Immature natural killer cell (primary cell): ENCODE data around the gene PI16. TPM values are rescaled to one million over a fixed set of nuclear protein-coding genes. Genes with fewer than 3 reads are reported as not detected.

Experiments
- DNase-seq, 3 donors: peaks; one replicate each; pipeline ENCODE4 v3.0.0; 2022; ENCODE audit warnings: mixed read lengths in 1 of 3
- H3K27ac Mint-ChIP-seq, 6 donors: one replicate each; pipeline ENCODE4 v1.8.0; 2020; ENCODE audit warnings: mixed read lengths in 6 of 6, mild to moderate bottlenecking in 5 of 6, inconsistent platforms in 4 of 6, moderate library complexity in 3 of 6
- H3K27me3 Mint-ChIP-seq, 3 donors: one replicate each; pipeline ENCODE4 v1.8.0; 2020 to 2021; ENCODE audit warnings: low read depth in 3 of 3, mild to moderate bottlenecking in 3 of 3, mixed read lengths in 3 of 3, moderate library complexity in 3 of 3, inconsistent platforms in 1 of 3
- H3K36me3 Mint-ChIP-seq, 3 donors: one replicate each; pipeline ENCODE4 v1.8.0; 2020; ENCODE audit warnings: mixed read lengths in 3 of 3, inconsistent platforms in 2 of 3, mild to moderate bottlenecking in 2 of 3
- H3K4me1 Mint-ChIP-seq, 2 donors: one replicate each; pipeline ENCODE4 v1.8.0; 2020; ENCODE audit warnings: inconsistent platforms in 2 of 2, mild to moderate bottlenecking in 2 of 2, mixed read lengths in 2 of 2, moderate library complexity in 1 of 2
- H3K4me3 Mint-ChIP-seq, 5 donors: one replicate each; pipeline ENCODE4 v1.8.0; 2020; ENCODE audit warnings: mild to moderate bottlenecking in 5 of 5, mixed read lengths in 5 of 5, inconsistent platforms in 3 of 5, moderate library complexity in 3 of 5
- H3K9me3 Mint-ChIP-seq, 6 donors: one replicate each; pipeline ENCODE4 v1.8.0; 2020; ENCODE audit warnings: mild to moderate bottlenecking in 6 of 6, mixed read lengths in 6 of 6, inconsistent platforms in 4 of 6, moderate library complexity in 3 of 6
- polyA plus RNA-seq, 3 donors: library from polyadenylated mRNA; unstranded; fragments of 300-500 nt; fragmentation: Illumina TruSeq; gene quantifications; one replicate each; pipeline ENCODE4 v1.2.3, GENCODE V29; 2021

PI16 gene
- polyA plus RNA-seq, 3 donors from 2014 or later, result 3.6 to 6.9 (median 3.6) TPM

DNA sequence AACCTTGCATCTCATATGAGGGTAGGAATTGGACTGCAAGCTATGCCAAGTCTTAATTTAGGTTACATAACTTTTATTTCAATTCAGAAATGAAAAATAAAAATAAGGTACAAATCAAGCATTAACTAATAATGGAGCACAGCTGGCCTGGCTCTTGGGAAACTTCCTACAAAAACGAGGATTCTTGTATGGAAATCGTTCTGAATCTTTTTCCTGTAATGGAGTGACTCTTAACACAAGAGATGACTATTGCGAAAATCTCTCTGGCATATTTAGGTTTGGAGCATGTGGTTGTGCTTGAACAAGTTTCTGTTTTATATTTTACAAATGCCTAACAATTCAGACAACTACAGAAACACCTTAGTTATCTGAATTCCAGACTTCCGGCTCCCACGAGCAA, 34.0 kb upstream of the PI16 start:
- H3K27me3 Mint-ChIP-seq, result peaks cover 0 to 6% (median 0%) of the 10 kb centered on the region in 3 donors
- H3K4me1 Mint-ChIP-seq, result no peaks in the 10 kb centered on the region
- H3K9me3 Mint-ChIP-seq, result no peaks in the 10 kb centered on the region
- H3K4me3 Mint-ChIP-seq, result no peak overlapping the region
- peaks cover 16 to 52% (median 19%) of the 10 kb centered on the region in 3 donors for H3K36me3 Mint-ChIP-seq
- no peak for DNase-seq
- no peak overlapping the region for H3K27ac Mint-ChIP-seq

DNA sequence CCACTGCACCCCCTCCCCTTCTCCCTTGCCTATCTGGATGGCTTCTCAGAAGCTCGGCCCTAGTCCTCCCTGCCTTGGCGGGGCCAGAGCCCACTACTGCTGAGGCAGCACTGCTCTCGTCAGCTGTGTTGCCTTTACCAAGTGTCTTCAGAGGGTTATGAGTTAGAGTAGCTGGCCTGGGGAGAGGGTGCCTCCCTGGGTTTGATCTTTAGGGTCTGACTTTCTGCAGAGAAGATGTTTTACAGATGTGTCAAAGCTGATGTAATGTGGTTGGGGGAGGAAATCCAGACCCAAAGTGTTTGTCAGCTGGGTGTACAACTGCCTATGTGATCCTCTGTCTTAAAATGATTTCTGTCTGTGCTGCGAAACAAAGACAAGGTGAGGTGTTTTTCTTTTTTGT, 30.4 kb upstream of the PI16 start:
- no peaks in the 10 kb centered on the region for H3K4me1 Mint-ChIP-seq
- no peak overlapping the region for H3K4me3 Mint-ChIP-seq

DNA sequence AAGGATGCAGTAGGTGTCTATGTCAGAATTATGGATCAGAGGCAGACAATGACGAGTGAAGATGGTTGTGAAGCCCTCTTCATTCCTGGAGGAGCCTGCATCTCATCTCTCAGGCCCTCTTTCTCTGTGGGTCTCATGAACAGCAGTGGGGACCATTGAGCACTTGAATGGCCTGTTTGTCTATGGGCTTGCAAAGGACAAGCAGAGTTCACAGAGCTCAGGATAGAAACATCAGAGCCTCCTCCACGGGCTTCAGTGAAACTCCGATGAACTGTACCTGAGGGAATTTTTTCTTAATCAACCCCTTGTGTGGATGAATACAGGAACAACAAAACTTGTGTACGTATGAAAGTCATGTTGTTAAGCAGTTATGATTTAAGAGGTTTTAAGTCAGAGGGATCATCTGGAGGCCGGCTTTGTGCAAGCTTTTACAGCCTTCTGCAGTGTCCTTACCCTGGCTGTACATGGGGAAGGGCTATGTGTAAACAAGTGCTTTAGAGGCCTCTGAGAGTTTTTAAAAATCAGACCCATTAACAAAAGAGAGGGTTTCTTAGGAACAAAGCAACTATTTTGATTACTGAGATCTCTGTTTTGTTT, 29.7 kb upstream of the PI16 start:
- no peak overlapping the region for H3K27ac Mint-ChIP-seq
- no peaks in the 10 kb centered on the region for H3K9me3 Mint-ChIP-seq
- peaks cover 4 to 35% (median 9%) of the 10 kb centered on the region in 3 donors for H3K36me3 Mint-ChIP-seq
- no peaks in the 10 kb centered on the region for H3K4me1 Mint-ChIP-seq
- DNase-seq, result no peak
- H3K4me3 Mint-ChIP-seq, result no peak overlapping the region
- H3K27me3 Mint-ChIP-seq, result peaks cover 0 to 5% (median 0%) of the 10 kb centered on the region in 3 donors

More for the DNA sequence above, 30.4 kb upstream of the PI16 start:
- no peak overlapping the region for H3K27ac Mint-ChIP-seq
- peaks cover 11 to 42% (median 13%) of the 10 kb centered on the region in 3 donors for H3K36me3 Mint-ChIP-seq
- no peak for DNase-seq
- H3K9me3 Mint-ChIP-seq, result no peaks in the 10 kb centered on the region
- H3K27me3 Mint-ChIP-seq, result peaks cover 0 to 6% (median 0%) of the 10 kb centered on the region in 3 donors

DNA sequence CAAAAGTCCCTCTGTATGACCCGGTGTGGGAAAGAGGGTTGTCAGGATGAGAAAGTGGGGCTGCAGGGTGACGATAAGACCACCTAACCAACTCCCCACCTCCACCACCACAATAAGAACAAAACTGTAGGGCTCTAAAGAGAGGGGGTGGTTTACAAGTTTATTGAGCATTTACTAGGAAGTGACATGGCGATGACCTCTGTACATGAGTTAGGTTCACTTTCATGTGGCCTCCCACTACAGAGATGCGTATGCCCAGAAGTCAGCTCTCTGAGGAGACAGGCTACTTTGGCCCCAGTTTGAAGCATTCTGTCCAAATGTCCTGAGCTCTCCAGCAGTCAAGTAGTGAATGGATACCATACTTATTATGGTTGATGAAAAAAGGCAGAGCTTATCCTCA, 28.7 kb upstream of the PI16 start:
- no peak overlapping the region for H3K4me3 Mint-ChIP-seq
- H3K4me1 Mint-ChIP-seq, result no peaks in the 10 kb centered on the region
- H3K27ac Mint-ChIP-seq, result no peak overlapping the region
- no peaks in the 10 kb centered on the region for H3K9me3 Mint-ChIP-seq
- H3K36me3 Mint-ChIP-seq, result peaks cover 3 to 37% (median 8%) of the 10 kb centered on the region in 3 donors
- peaks cover 0 to 3% (median 0%) of the 10 kb centered on the region in 3 donors for H3K27me3 Mint-ChIP-seq
- no peak for DNase-seq

DNA sequence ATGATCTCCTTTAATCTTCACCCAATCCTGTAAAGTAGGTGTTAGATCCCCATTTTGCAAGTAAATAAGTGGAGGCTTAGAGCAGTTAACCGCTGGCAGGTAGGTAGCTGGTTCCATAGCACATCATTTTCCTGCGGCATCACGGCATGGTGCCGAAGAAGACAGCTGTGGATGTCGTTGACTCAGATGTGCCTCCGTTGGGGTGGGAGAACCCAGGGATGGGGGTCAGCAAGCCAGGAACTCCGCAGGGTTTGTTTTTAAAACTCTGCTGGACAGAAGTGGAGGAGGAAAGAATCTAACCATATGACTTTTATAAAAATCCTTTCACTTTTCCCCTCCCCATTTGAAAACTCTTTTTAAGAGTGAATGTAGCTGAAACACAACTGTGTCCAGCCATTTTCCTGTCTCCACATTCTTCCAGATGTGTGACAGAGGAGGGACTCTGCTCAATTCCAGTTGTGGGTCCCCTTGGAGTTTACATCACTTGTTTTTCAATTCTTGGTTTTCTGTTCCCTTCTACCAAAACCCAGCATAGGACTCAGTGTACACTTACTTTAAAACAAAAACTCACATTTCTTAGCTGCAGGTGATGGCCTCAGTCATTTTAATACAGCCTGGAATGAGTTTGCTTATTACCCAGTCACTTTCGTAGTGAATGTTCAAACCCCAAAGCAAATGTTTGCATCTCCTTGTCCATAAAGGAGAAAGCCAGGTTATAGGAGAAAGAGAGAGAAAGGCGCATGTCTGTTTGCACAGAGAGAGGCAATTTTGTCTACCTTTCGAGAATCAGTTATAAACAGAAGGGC, 27.6 kb upstream of the PI16 start:
- no peaks in the 10 kb centered on the region for H3K9me3 Mint-ChIP-seq
- H3K27ac Mint-ChIP-seq, result no peak overlapping the region
- peaks cover 5 to 30% (median 8%) of the 10 kb centered on the region in 3 donors for H3K36me3 Mint-ChIP-seq
- H3K27me3 Mint-ChIP-seq, result peaks cover 0 to 3% (median 0%) of the 10 kb centered on the region in 3 donors
- no peak for DNase-seq
- no peaks in the 10 kb centered on the region for H3K4me1 Mint-ChIP-seq
- no peak overlapping the region for H3K4me3 Mint-ChIP-seq

DNA sequence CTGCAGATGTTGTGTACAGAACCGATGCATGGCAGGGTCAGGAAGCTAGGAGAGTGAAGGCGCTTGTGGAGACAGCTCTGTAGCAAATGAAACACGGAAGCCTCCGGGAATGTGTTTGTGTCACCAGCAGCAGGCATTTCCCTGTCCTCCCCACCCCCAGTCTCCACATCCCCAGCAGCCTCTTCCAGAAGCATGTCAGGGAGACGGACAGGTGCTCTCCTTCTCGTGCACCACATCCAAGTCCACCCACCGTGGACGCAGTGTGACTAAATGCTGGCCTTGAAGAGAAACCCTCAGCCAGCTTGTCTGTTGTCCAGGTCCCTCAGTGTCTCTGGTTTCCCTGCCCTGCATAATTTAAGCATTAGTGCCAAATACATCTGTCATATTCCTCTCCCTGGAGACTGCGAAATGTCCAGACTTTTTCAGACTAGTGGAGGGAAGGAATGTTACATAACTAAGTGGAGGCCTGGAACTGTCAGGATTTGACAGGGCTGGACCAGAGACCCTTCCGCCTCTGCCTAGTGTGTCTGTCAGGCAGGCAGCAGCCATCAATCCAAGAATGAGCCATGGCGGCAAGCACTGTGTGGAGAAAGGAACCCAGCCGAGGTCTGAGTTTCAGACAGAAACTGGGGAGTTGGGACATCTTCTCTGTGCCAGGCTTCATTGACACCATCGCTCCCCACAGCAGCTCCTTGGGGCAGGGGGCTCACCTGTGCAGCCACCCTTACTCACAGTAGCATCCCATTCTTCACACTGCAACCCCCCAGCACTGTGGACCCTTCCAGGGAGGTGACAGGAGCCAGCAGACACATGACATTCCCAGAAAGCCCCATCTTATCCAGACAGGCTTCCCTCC, 26.6 kb upstream of the PI16 start:
- H3K27me3 Mint-ChIP-seq, result peaks cover 0 to 3% (median 0%) of the 10 kb centered on the region in 3 donors
- DNase-seq, result no peak
- H3K27ac Mint-ChIP-seq, result no peak overlapping the region
- no peaks in the 10 kb centered on the region for H3K9me3 Mint-ChIP-seq
- H3K36me3 Mint-ChIP-seq, result peaks cover 8 to 25% (median 10%) of the 10 kb centered on the region in 3 donors
- no peak overlapping the region for H3K4me3 Mint-ChIP-seq
- H3K4me1 Mint-ChIP-seq, result no peaks in the 10 kb centered on the region

DNA sequence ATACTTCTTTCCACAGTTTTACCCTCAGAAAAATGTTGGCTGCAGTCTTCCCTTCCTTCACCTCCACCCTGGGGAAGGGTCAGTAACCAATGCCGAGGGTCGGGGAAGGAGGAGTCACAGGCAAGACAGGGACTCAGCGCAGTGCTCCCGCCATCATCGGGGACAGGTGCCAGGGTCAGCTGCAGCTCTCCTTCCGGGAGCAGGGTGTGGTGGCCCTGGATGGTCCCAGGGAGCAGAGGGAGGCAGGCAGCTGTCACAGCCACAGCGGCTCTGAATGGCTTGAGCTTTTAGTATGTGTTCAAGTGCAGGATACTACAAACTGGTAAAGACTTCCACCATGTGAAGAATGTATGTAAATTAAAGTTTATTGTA, 26.0 kb upstream of the PI16 start:
- Mint-ChIP-seq H3K9me3 (no peaks in the 10 kb centered on the region), H3K36me3 (peaks cover 8 to 22% (median 10%) of the 10 kb centered on the region in 3 donors), H3K27ac (no peak overlapping the region), H3K4me1 (no peaks in the 10 kb centered on the region), H3K27me3 (peaks cover 0 to 3% (median 0%) of the 10 kb centered on the region in 3 donors), H3K4me3 (no peak overlapping the region)
- DNase-seq, result no peak

DNA sequence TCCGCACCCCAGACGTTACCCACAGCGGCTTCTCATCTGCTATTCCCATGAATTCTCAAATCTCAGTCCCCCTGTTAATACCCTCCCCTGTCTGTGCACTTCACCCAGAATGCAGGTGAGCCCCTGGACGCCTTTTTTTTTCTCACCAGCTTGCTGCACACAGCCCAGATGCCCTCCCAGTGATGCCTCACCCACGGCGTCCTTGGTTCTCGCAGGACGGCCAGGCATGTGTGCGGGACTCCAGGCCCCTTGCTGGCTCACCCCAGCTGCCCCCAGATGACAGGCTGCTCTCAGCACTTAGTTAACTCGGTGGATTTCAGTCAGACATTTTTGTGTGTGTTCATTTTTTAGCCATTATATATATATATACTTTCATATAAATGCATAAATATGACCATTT, 25.4 kb upstream of the PI16 start:
- Mint-ChIP-seq H3K27me3 (peaks cover 0 to under 1% (median 0%) of the 10 kb centered on the region in 3 donors), H3K27ac (peak overlapping the region in 1 of 6 donors; percentile 47), H3K4me1 (no peaks in the 10 kb centered on the region), H3K4me3 (no peak overlapping the region), H3K36me3 (peaks cover 7 to 19% (median 9%) of the 10 kb centered on the region in 3 donors), H3K9me3 (no peaks in the 10 kb centered on the region)
- DNase-seq, result no peak

DNA sequence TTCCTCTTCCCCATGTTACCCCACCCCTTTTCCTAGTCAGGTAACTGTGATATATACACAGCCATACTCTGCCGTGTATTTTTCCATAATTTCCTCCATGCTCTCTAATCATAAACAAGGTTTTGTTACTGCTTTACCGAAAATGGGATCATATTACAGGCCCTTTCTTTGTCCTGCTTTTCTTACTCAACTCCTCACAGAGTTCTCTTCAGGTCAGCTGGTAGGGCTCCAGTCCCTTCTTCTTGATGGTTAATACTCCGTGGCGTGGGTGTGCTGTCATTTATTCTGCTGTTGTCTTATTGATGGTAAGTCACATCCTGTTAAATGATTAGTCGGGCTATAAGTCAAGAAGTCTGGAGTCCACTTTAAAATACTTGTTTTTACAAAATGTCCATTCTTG, 24.9 kb upstream of the PI16 start:
- H3K27ac Mint-ChIP-seq, result no peak overlapping the region
- H3K4me1 Mint-ChIP-seq, result no peaks in the 10 kb centered on the region
- H3K4me3 Mint-ChIP-seq, result no peak overlapping the region

DNA sequence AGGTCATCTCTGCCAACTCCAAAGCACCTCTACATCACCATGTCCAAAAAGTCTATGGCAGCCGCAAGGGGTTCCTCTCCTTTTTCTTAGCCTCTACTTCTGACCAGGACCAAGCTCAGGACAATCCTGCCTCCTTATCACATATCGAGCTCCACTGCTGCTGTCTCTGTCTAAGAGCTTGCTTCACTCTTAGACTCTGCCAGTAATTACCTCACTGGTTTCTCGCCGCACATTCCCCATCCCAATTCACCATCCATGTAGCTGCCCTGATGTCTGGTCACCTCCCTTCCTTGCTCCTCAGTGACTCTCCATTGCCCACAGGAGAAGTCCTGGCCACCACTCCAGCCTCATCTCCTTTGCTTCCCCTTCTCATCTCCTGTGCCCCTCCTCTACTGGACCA, 24.1 kb upstream of the PI16 start:
- no peaks in the 10 kb centered on the region for H3K9me3 Mint-ChIP-seq
- no peak overlapping the region for H3K4me3 Mint-ChIP-seq
- no peaks in the 10 kb centered on the region for H3K4me1 Mint-ChIP-seq
- DNase-seq, result no peak
- H3K27me3 Mint-ChIP-seq, result no peaks in the 10 kb centered on the region
- H3K27ac Mint-ChIP-seq, result peak overlapping the region in 1 of 6 donors; percentile 58
- H3K36me3 Mint-ChIP-seq, result peaks cover 0 to 12% (median 10%) of the 10 kb centered on the region in 3 donors

More for the DNA sequence above, 24.9 kb upstream of the PI16 start:
- peaks cover 2 to 14% (median 7%) of the 10 kb centered on the region in 3 donors for H3K36me3 Mint-ChIP-seq
- no peak for DNase-seq
- H3K27me3 Mint-ChIP-seq, result no peaks in the 10 kb centered on the region
- no peaks in the 10 kb centered on the region for H3K9me3 Mint-ChIP-seq

DNA sequence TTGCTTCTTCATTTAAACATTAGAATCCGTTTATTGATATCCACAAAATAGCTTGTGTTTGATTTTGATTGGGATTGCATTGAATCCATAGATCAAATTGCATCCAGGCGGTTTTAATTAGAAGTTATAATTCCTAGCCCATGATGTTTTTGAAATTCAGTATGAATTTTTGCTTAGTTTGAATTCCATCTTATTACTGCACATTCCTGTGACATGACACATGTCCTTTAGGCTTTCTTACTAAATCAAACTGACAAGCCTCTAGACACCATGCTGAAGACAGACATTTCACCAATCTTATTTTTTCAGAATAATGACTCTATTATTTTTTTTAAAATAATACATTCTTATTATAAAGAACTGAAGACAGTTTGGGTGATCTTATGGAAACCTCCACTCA, 21.4 kb upstream of the PI16 start:
- Mint-ChIP-seq H3K4me3 (no peak overlapping the region), H3K27ac (no peak overlapping the region), H3K36me3 (peaks cover 0 to 15% (median 7%) of the 10 kb centered on the region in 3 donors)

DNA sequence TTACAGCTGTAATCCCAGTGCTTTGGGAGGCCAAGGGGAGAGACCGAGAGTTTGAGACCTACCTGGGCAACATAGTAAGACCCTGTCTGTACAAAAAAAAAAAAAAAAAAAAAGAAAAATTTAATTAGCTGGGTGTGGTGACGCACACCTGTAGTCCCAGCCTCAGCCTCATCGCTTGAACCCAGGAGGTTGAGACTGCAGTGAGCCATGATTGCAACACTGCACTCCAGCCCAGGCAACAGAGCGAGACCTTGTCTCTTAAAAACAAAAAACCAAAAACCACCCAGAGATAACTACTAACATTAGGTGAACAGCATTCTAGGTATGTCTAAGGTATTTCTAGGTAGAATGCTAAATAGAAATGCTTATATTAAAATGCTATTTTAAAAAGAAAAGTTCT, 21.0 kb upstream of the PI16 start:
- no peaks in the 10 kb centered on the region for H3K4me1 Mint-ChIP-seq
- H3K9me3 Mint-ChIP-seq, result no peaks in the 10 kb centered on the region
- peaks cover 0 to 15% (median 7%) of the 10 kb centered on the region in 3 donors for H3K36me3 Mint-ChIP-seq
- DNase-seq, result no peak
- H3K27me3 Mint-ChIP-seq, result peaks cover 0 to 6% (median 2%) of the 10 kb centered on the region in 3 donors
- H3K27ac Mint-ChIP-seq, result no peak overlapping the region
- H3K4me3 Mint-ChIP-seq, result no peak overlapping the region

More for the DNA sequence above, 21.4 kb upstream of the PI16 start:
- Mint-ChIP-seq H3K27me3 (peaks cover 0 to 6% (median 2%) of the 10 kb centered on the region in 3 donors), H3K9me3 (no peaks in the 10 kb centered on the region), H3K4me1 (no peaks in the 10 kb centered on the region)
- no peak for DNase-seq

DNA sequence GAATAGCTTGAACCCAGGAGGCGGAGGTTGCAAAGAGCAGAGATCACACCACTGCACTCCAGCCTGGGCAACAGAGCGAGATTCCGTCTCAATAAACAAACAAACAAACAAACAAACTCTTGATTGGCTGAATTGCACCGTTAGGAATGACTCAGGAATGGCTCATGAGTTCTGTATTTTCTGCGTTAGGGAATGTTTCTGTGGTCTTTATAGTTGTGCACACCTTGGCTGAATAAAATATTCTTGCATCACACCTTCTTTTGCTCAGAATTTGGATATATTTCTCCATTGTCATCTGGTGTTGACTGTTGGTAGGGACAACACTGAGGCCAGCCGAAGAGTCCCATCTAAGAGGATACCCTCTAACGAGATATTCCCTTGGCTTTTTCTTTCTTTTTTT, 19.6 kb upstream of the PI16 start:
- Mint-ChIP-seq H3K4me3 (no peak overlapping the region), H3K9me3 (no peaks in the 10 kb centered on the region), H3K4me1 (no peaks in the 10 kb centered on the region), H3K36me3 (peaks cover 0 to 19% (median 7%) of the 10 kb centered on the region in 3 donors), H3K27me3 (peaks cover 0 to 6% (median 2%) of the 10 kb centered on the region in 3 donors), H3K27ac (no peak overlapping the region)
- DNase-seq, result no peak
